Measurements from ENCODE around the gene SOWAHA. TPM values are rescaled to one million over a fixed set of nuclear protein-coding genes. Genes with fewer than 3 reads are reported as not detected.

SOWAHA gene
- total RNA-seq, 1 experiment from 2014 or later: not detected

DNA sequence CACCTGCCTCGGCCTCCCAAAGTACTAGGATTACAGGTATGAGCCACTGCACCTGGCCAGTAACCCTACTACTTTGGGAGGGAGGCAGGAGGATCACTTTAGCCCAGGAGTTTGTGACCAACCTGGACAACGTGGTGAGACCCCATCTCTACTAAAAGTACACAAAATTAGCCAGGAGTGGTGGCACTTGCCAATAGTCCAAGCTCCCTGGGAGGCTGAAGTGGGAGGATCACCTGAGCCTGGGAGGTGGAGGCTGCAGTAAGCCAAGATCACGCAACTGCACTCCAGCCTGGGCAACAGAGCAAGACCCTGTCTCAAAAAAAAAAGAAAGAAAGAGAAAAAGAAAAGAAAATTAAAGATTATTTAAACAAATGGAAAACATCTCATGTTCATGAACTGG, 42.9 kb downstream of the SOWAHA start:
- Histone ChIP-seq H3K27ac (ENCODE audit: low read length) (no peak overlapping the region), H3K36me3 (ENCODE audit: control insufficient read depth, insufficient read depth, low read length) (no peaks in the 10 kb centered on the region), H3K4me1 (ENCODE audit: control insufficient read depth, insufficient read depth, low read length) (no peaks in the 10 kb centered on the region), H3K9me3 (ENCODE audit: control insufficient read depth, insufficient read depth, low read depth, low read length) (no peaks in the 10 kb centered on the region), H3K4me3 (ENCODE audit: low read depth in 2 of 2, low read length in 2 of 2) (no peak overlapping the region), H3K27me3 (ENCODE audit: control insufficient read depth, insufficient read depth, low read length) (no peaks in the 10 kb centered on the region)
- ATAC-seq (no peak), DNase-seq (ENCODE audit: low read depth, low spot score) (no peak)
- ChIA-PET CTCF (no interaction called here), POLR2A (no interaction called here)
- TF ChIP-seq POLR2AphosphoS5 (IDR thresholded peaks at IDR 0.05; ENCODE audit: low read depth, low read length): no peak
- TF ChIP-seq, protein P1, sequence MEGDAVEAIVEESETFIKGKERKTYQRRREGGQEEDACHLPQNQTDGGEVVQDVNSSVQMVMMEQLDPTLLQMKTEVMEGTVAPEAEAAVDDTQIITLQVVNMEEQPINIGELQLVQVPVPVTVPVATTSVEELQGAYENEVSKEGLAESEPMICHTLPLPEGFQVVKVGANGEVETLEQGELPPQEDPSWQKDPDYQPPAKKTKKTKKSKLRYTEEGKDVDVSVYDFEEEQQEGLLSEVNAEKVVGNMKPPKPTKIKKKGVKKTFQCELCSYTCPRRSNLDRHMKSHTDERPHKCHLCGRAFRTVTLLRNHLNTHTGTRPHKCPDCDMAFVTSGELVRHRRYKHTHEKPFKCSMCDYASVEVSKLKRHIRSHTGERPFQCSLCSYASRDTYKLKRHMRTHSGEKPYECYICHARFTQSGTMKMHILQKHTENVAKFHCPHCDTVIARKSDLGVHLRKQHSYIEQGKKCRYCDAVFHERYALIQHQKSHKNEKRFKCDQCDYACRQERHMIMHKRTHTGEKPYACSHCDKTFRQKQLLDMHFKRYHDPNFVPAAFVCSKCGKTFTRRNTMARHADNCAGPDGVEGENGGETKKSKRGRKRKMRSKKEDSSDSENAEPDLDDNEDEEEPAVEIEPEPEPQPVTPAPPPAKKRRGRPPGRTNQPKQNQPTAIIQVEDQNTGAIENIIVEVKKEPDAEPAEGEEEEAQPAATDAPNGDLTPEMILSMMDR (IDR thresholded peaks at IDR 0.05): no peak
- no peak for TF ChIP-seq SIN3A (IDR thresholded peaks at IDR 0.05; ENCODE audit: borderline replicate concordance, insufficient read depth, low read depth, low read length)
- no TSS peak for BruUV-seq (replicated peaks)
- in situ Hi-C loops (cut with HindIII; ENCODE audit: low pct_unique_long_range_greater_than_20kb, low sequenced_read_pairs): no loop called here
- intact Hi-C loops (cut with micrococcal nuclease; ENCODE audit: unreplicated experiment): no loop called here

DNA sequence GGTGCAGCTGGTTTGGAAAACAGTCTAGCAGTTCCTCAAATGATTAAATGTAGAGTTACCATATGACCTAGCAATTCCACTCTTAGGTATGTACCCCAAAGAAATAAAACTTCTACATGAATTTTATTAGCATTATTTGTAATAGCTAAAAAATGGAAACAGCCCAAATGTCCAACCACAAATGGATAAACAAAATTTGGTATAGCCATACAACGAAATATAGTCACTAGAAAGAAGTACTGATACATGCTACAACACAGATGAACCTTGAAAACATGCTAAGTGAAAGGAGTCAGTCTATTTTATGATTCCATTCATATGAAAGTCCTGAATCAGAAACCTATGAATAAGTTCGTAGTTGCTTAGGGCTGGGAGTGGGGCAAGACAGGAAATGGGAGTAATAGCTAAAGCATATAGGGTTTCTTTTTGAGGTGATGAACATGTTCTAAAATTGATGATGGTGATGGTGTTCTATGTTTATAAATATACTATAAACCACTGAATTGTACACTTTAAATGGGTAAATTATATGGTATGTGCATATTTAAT, 46.9 kb downstream of the SOWAHA start:
- H3K27ac ChIP-seq (ENCODE audit: low read length): no peak overlapping the region
- H3K4me3 ChIP-seq (ENCODE audit: low read depth in 2 of 2, low read length in 2 of 2): no peak overlapping the region
- BruUV-seq (replicated peaks): no TSS peak
- no peaks in the 10 kb centered on the region for H3K4me1 ChIP-seq (ENCODE audit: control insufficient read depth, insufficient read depth, low read length)
- H3K9me3 ChIP-seq (ENCODE audit: control insufficient read depth, insufficient read depth, low read depth, low read length): no peaks in the 10 kb centered on the region
- DNase-seq (ENCODE audit: low read depth, low spot score): no peak
- in situ Hi-C loops (cut with HindIII; ENCODE audit: low pct_unique_long_range_greater_than_20kb, low sequenced_read_pairs) (no loop called here), intact Hi-C loops (cut with micrococcal nuclease; ENCODE audit: unreplicated experiment) (no loop called here)
- no peaks in the 10 kb centered on the region for H3K36me3 ChIP-seq (ENCODE audit: control insufficient read depth, insufficient read depth, low read length)
- no peak for ATAC-seq
- POLR2A ChIA-PET: no interaction called here
- TF ChIP-seq, protein P1 (IDR thresholded peaks at IDR 0.05): no peak
- no peak for TF ChIP-seq SIN3A (IDR thresholded peaks at IDR 0.05; ENCODE audit: borderline replicate concordance, insufficient read depth, low read depth, low read length)
- TF ChIP-seq, protein P2, sequence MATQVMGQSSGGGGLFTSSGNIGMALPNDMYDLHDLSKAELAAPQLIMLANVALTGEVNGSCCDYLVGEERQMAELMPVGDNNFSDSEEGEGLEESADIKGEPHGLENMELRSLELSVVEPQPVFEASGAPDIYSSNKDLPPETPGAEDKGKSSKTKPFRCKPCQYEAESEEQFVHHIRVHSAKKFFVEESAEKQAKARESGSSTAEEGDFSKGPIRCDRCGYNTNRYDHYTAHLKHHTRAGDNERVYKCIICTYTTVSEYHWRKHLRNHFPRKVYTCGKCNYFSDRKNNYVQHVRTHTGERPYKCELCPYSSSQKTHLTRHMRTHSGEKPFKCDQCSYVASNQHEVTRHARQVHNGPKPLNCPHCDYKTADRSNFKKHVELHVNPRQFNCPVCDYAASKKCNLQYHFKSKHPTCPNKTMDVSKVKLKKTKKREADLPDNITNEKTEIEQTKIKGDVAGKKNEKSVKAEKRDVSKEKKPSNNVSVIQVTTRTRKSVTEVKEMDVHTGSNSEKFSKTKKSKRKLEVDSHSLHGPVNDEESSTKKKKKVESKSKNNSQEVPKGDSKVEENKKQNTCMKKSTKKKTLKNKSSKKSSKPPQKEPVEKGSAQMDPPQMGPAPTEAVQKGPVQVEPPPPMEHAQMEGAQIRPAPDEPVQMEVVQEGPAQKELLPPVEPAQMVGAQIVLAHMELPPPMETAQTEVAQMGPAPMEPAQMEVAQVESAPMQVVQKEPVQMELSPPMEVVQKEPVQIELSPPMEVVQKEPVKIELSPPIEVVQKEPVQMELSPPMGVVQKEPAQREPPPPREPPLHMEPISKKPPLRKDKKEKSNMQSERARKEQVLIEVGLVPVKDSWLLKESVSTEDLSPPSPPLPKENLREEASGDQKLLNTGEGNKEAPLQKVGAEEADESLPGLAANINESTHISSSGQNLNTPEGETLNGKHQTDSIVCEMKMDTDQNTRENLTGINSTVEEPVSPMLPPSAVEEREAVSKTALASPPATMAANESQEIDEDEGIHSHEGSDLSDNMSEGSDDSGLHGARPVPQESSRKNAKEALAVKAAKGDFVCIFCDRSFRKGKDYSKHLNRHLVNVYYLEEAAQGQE (IDR thresholded peaks at IDR 0.05; ENCODE audit: insufficient read depth in 1 of 2, low read depth in 2 of 2, low read length in 1 of 2): no peak
- TF ChIP-seq TCF7L2 (IDR thresholded peaks at IDR 0.05; ENCODE audit: low read depth, low read length): no peak
- no peak for TF ChIP-seq POLR2AphosphoS5 (IDR thresholded peaks at IDR 0.05; ENCODE audit: low read depth, low read length)
- CTCF ChIA-PET: interaction anchor here (0.6 kb wide), 1 partner anchor 29 kb away, joined by 9 read pairs; the partner anchor contains the start of gene SHROOM1
- no peaks in the 10 kb centered on the region for H3K27me3 ChIP-seq (ENCODE audit: control insufficient read depth, insufficient read depth, low read length)

Data from Panc1 (cell line).